Endothelial cell of umbilical vein (primary cell): ENCODE results near the gene GPR75. TPM values are rescaled to one million over a fixed set of nuclear protein-coding genes. Genes with fewer than 3 reads are reported as not detected.

Experiments used
- BruUV-seq: library from RNA; stranded (reverse); fragments of 400-500 nt; replicated peaks from 2 replicates; lab custom pipeline; 2021; lab: Mats Ljungman, UMichigan
- CTCF ChIA-PET: fragments of 300-600, 350-600 bp; sonication (Branson Sonifier 250); formaldehyde crosslinking; loops from one replicate; lab custom pipeline; 2021; ENCODE audit warnings: antibody characterized with exemption, inconsistent platforms; lab: Charles Lee
- POLR2A ChIA-PET: fragments of 300-600, 350-600 bp; sonication (Branson Sonifier 250); formaldehyde crosslinking; loops from one replicate; lab custom pipeline; 2021; ENCODE audit warnings: antibody characterized with exemption, inconsistent platforms; lab: Charles Lee
- DNase-seq: peaks from one replicate; pipeline ENCODE4 v3.0.0-alpha.2; 2011; ENCODE audit warnings: low read depth, low spot score
- FAIRE-seq: peaks from 2 replicates; lab custom pipeline; 2011; peaks lifted over from hg19 to GRCh38; lab: Jason Lieb, UNC
- H2AFZ ChIP-seq: 2 replicates; pipeline ENCODE4 v1.6.0; 2012; ENCODE audit warnings: low read depth, low read length, control low read depth, inconsistent platforms
- H3K27ac ChIP-seq: 2 replicates; pipeline ENCODE4 v1.5.1; 2011; ENCODE audit warnings: low read depth, mild to moderate bottlenecking, control low read depth, low read length, moderate library complexity; ENCODE audit not compliant: insufficient read depth
- H3K27me3 ChIP-seq, 2 experiments: 2 replicates each; pipeline versions ENCODE4 v1.6.0 to v1.6.1; 2011; ENCODE audit warnings: low read length in 2 of 2, mixed read lengths in 1 of 2; ENCODE audit not compliant: control insufficient read depth in 2 of 2, insufficient read depth in 2 of 2
- H3K36me3 ChIP-seq, 2 experiments: 2 replicates in 1 of 2; 3 replicates in 1 of 2; pipeline ENCODE4 v1.5.1; 2011; ENCODE audit warnings: low read length in 2 of 2, mild to moderate bottlenecking in 1 of 2, moderate library complexity in 1 of 2; ENCODE audit not compliant: control insufficient read depth in 2 of 2, insufficient read depth in 2 of 2; ENCODE audit errors: extremely low read depth in 1 of 2
- H3K4me1 ChIP-seq: 3 replicates; pipeline ENCODE4 v1.5.1; 2011; ENCODE audit warnings: mild to moderate bottlenecking, low read length; ENCODE audit not compliant: control insufficient read depth, insufficient read depth; ENCODE audit errors: extremely low read depth
- H3K4me2 ChIP-seq: 2 replicates; pipeline ENCODE4 v1.6.1; 2011; ENCODE audit warnings: low read length, control low read depth, mixed read lengths; ENCODE audit not compliant: insufficient read depth
- H3K4me3 ChIP-seq, 3 experiments: fragments of 200-600 bp in 1 of 3; sonication (generic), shearing (Covaris generic) in 1 of 3; replicated peaks in 1 of 3; 2 replicates each; pipeline ENCODE4 v1.5.1; 2011 to 2016; ENCODE audit warnings: control low read depth in 3 of 3, low read length in 3 of 3, mild to moderate bottlenecking in 2 of 3, inconsistent platforms in 1 of 3, low read depth in 1 of 3, moderate library complexity in 1 of 3; ENCODE audit not compliant: insufficient read depth in 1 of 3
- H3K79me2 ChIP-seq: 2 replicates; pipeline ENCODE4 v1.6.0; 2012; ENCODE audit warnings: low read length, inconsistent platforms; ENCODE audit not compliant: control insufficient read depth, insufficient read depth
- H3K9ac ChIP-seq: replicated peaks from 2 replicates; pipeline ENCODE3; 2011; ENCODE audit warnings: low read length, control low read depth; ENCODE audit not compliant: insufficient read depth; ENCODE audit errors: extremely low read depth
- H3K9me1 ChIP-seq: replicated peaks from 3 replicates; pipeline ENCODE4 v1.6.0; 2011; ENCODE audit warnings: mild to moderate bottlenecking, low read length; ENCODE audit not compliant: control insufficient read depth, insufficient read depth; ENCODE audit errors: extremely low read depth
- H3K9me3 ChIP-seq: replicated peaks from 2 replicates; pipeline ENCODE4 v1.5.1; 2012; ENCODE audit warnings: low read length, inconsistent platforms; ENCODE audit not compliant: control insufficient read depth, insufficient read depth
- H4K20me1 ChIP-seq: replicated peaks from 2 replicates; pipeline ENCODE3; 2011; ENCODE audit warnings: mild to moderate bottlenecking, low read length; ENCODE audit not compliant: control insufficient read depth, insufficient read depth; ENCODE audit errors: extremely low read depth
- EZH2 ChIP-seq: IDR thresholded peaks from 2 replicates; pipeline ENCODE4 v1.6.1; 2012; ENCODE audit warnings: borderline replicate concordance, low read depth, mild to moderate bottlenecking, moderate library complexity, low read length, inconsistent platforms; ENCODE audit not compliant: severe bottlenecking
- FOS ChIP-seq: IDR thresholded peaks from 2 replicates; pipeline ENCODE4 v1.6.1; 2011; ENCODE audit warnings: mild to moderate bottlenecking, low read length, moderate library complexity, borderline replicate concordance; ENCODE audit not compliant: insufficient read depth
- GATA2 ChIP-seq: IDR thresholded peaks from 2 replicates; pipeline ENCODE4 v1.7.0; 2011; ENCODE audit warnings: low read depth, mild to moderate bottlenecking, moderate library complexity, mixed read lengths, low read length; ENCODE audit not compliant: insufficient read length, insufficient read depth
- JUN ChIP-seq: IDR thresholded peaks from 2 replicates; pipeline ENCODE4 v1.6.1; 2011; ENCODE audit warnings: borderline replicate concordance, low read depth; ENCODE audit not compliant: insufficient read length, insufficient read depth
- MYC ChIP-seq: IDR thresholded peaks from one replicate; pipeline ENCODE4 v1.6.1; 2011; ENCODE audit warnings: mild to moderate bottlenecking, low read depth, low read length
- POLR2A ChIP-seq: IDR thresholded peaks from 2 replicates; pipeline ENCODE4 v1.6.1; 2012; ENCODE audit warnings: low read depth, mild to moderate bottlenecking, control low read depth, low read length
- POLR2AphosphoS5 ChIP-seq: IDR thresholded peaks from 2 replicates; pipeline ENCODE4 v1.6.1; 2012; ENCODE audit warnings: low read depth, mild to moderate bottlenecking, control low read depth, low read length, moderate library complexity; ENCODE audit not compliant: insufficient read depth
- dilution Hi-C: fragments of 300-500 bp; cut with MboI; formaldehyde crosslinking; loops from one replicate; pipeline ENCODE4 v1.15.0; 2019; ENCODE audit warnings: low sequenced_read_pairs; ENCODE audit not compliant: extremely low pct_ligation_motif_present
- intact Hi-C: fragments of 100-400 bp; cut with micrococcal nuclease; formaldehyde crosslinking; loops from one replicate; pipeline ENCODE4 v1.10.0; 2022
- polyA plus RNA-seq, 4 experiments: library from polyadenylated mRNA; depleted of rRNA in 3 of 4; stranded (reverse) in 3 of 4; unstranded in 1 of 4; fragments of >200 nt; gene quantifications; 2 replicates each; pipeline versions ENCODE4 v1.2.1 to v1.2.3, GENCODE V29; 2011 to 2012; ENCODE audit warnings: missing spikeins in 1 of 4
- total RNA-seq: library from RNA; stranded (reverse); gene quantifications from 2 replicates; pipeline ENCODE4 v1.2.3, GENCODE V29; 2021
- TF ChIP-seq, protein P1 (sequence below): IDR thresholded peaks from 2 replicates; pipeline ENCODE4 v1.6.1; 2011; ENCODE audit not compliant: insufficient read depth, insufficient read length
- TF ChIP-seq, protein P2 (sequence below), 2 donors: IDR thresholded peaks; 1 replicate in 1 of 2; 2 replicates in 1 of 2; pipeline ENCODE4 v1.5.1; 2011; ENCODE audit warnings: low read length in 2 of 2, mild to moderate bottlenecking in 2 of 2, moderate library complexity in 2 of 2, control low read depth in 1 of 2, inconsistent platforms in 1 of 2, low read depth in 1 of 2; ENCODE audit not compliant: insufficient read depth in 1 of 2; ENCODE audit errors: extremely low read depth in 1 of 2

GPR75 gene
- total and polyA plus RNA-seq, 2 donors (not counting 3 experiments of a cell fraction or from before 2014, with no cell fraction given), result 4.4 to 4.7 TPM

DNA sequence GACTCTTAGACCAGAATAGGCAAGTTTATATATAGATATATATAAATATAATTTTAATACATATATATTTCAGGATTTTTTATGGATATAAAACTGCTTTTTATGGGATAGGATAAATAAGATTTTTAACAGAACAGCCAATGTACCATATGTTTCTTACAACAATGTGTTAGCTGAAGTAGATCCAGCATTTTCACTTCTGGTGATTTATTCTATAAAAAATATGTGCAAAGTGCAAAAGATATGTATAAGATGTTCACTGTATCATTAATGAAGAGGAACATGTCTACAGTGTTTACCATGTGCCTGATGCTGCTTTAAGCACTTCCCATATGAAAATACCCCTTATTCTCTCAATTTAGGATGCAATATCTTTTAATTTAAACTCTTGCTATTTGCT is 22.2 kb upstream of the GPR75 start:
- intact Hi-C loops, result no loop called here
- Histone ChIP-seq H3K36me3 (peaks cover 10 to 19% of the 10 kb centered on the region in 2 experiments), H3K9me3 (no peaks in the 10 kb centered on the region), H2AFZ (no peak overlapping the region), H3K9me1 (no peaks in the 10 kb centered on the region), H4K20me1 (peaks cover 2% of the 10 kb centered on the region), H3K4me2 (no peak overlapping the region), H3K4me1 (peaks cover 11% of the 10 kb centered on the region), H3K79me2 (peaks cover 6% of the 10 kb centered on the region), H3K9ac (no peak overlapping the region), H3K27ac (no peak overlapping the region), H3K27me3 (no peaks in the 10 kb centered on the region), H3K4me3 (no peak overlapping the region)
- TF ChIP-seq, protein P1, sequence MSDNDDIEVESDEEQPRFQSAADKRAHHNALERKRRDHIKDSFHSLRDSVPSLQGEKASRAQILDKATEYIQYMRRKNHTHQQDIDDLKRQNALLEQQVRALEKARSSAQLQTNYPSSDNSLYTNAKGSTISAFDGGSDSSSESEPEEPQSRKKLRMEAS, result no peak
- TF ChIP-seq POLR2A, result no peak
- TF ChIP-seq MYC, result no peak
- TF ChIP-seq EZH2, result no peak
- TF ChIP-seq GATA2, result no peak
- no peak for TF ChIP-seq POLR2AphosphoS5
- TF ChIP-seq FOS, result no peak
- TF ChIP-seq, protein P2, sequence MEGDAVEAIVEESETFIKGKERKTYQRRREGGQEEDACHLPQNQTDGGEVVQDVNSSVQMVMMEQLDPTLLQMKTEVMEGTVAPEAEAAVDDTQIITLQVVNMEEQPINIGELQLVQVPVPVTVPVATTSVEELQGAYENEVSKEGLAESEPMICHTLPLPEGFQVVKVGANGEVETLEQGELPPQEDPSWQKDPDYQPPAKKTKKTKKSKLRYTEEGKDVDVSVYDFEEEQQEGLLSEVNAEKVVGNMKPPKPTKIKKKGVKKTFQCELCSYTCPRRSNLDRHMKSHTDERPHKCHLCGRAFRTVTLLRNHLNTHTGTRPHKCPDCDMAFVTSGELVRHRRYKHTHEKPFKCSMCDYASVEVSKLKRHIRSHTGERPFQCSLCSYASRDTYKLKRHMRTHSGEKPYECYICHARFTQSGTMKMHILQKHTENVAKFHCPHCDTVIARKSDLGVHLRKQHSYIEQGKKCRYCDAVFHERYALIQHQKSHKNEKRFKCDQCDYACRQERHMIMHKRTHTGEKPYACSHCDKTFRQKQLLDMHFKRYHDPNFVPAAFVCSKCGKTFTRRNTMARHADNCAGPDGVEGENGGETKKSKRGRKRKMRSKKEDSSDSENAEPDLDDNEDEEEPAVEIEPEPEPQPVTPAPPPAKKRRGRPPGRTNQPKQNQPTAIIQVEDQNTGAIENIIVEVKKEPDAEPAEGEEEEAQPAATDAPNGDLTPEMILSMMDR (IDR thresholded peaks at IDR 0.05; ENCODE audit: extremely low read depth in 1 of 2, insufficient read depth in 1 of 2, low read depth in 1 of 2, low read length in 2 of 2), result no peak
- TF ChIP-seq JUN, result no peak
- POLR2A ChIA-PET, result no interaction called here
- no peak for FAIRE-seq
- dilution Hi-C loops, result no loop called here
- no TSS peak for BruUV-seq
- CTCF ChIA-PET, result no interaction called here
- no peak for DNase-seq
